HUES64 (cell line): Measurements from ENCODE around the gene PVALB.

Experiments
- H3K27ac ChIP-seq: 2 replicates; pipeline ENCODE4 v1.7.0; 2013; ENCODE audit warnings: low read depth, low read length, inconsistent platforms
- H3K27me3 ChIP-seq: 2 replicates; pipeline ENCODE4 v1.6.1; 2013; ENCODE audit warnings: mild to moderate bottlenecking, low read length; ENCODE audit not compliant: insufficient read depth
- H3K36me3 ChIP-seq: 2 replicates; pipeline ENCODE4 v1.6.1; 2013; ENCODE audit warnings: mild to moderate bottlenecking, low read length; ENCODE audit not compliant: insufficient read depth
- H3K4me1 ChIP-seq: 2 replicates; pipeline ENCODE4 v1.6.1; 2013; ENCODE audit warnings: mild to moderate bottlenecking, low read length, moderate library complexity; ENCODE audit not compliant: insufficient read depth
- H3K4me3 ChIP-seq: 2 replicates; pipeline ENCODE4 v1.5.1; 2013; ENCODE audit warnings: mild to moderate bottlenecking, low read length, moderate library complexity
- H3K9ac ChIP-seq: 2 replicates; pipeline ENCODE4 v1.6.1; 2013; ENCODE audit warnings: mild to moderate bottlenecking, low read depth, low read length
- H3K9me3 ChIP-seq: 2 replicates; pipeline ENCODE4 v1.6.1; 2013; ENCODE audit warnings: low read depth, low read length; ENCODE audit not compliant: insufficient read depth
- WGBS: fragments of 150-250, 120-280 bp; methylation state at CpG from one replicate; pipeline ENCODE4 v1.1.7; 2013; ENCODE audit warnings: missing lambda C conversion rate; 5-methylcytosine and 5-hydroxymethylcytosine counted together

The PVALB gene

GRCh38 chr22:36823186-36823839 is 6.5 kb upstream of the PVALB start:
- no peaks in the 10 kb centered on the region for H3K9me3 ChIP-seq
- H3K27me3 ChIP-seq = peaks cover 20% of the 10 kb centered on the region
- 74% methylated on average over 17 of the region's 17 CpGs for WGBS
- no peak overlapping the region for H3K9ac ChIP-seq
- peaks cover 13% of the 10 kb centered on the region; the same call in 1 of the 2 replicates for H3K4me1 ChIP-seq
- peak overlapping the region; percentile 58; the same call in 1 of the 2 replicates for H3K27ac ChIP-seq
- H3K36me3 ChIP-seq = no peaks in the 10 kb centered on the region
- H3K4me3 ChIP-seq = no peak overlapping the region

- WGBS = 52% methylated on average over 6 of the region's 6 CpGs
- H3K27ac ChIP-seq = no peak overlapping the region; the same call in 1 of the 2 replicates
- H3K4me1 ChIP-seq = peaks cover 13% of the 10 kb centered on the region; the same call in 1 of the 2 replicates
- no peaks in the 10 kb centered on the region for H3K36me3 ChIP-seq
- H3K4me3 ChIP-seq = no peak overlapping the region
- H3K9ac ChIP-seq = no peak overlapping the region
- H3K9me3 ChIP-seq = no peaks in the 10 kb centered on the region
- H3K27me3 ChIP-seq = peaks cover 27% of the 10 kb centered on the region
Measured at GRCh38 chr22:36822581-36822980, 5.7 kb upstream of the PVALB start.

DNA sequence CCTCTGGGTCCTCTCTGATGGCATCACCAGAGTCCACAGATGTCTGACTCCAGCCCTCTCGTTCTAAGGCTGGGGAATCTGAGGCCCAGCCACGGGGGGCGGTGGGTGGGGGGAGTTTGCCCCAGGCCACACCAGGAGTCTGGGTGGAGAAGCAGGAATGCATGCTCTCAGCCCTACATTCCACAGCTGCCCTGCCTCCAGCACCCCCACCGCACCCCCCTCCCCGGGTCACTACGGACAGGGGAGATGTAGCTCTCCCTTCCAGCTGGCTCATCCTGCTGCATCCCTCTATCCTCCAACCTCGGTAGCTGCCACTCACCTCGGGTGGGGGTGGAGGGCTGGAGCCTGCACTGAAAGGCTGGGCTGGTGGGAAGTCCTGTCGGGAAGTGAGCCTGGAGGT is 2.3 kb upstream of the PVALB start:
- Histone ChIP-seq H3K9me3 (no peaks in the 10 kb centered on the region), H3K4me3 (no peak overlapping the region), H3K36me3 (no peaks in the 10 kb centered on the region), H3K27ac (no peak overlapping the region), H3K4me1 (peaks cover 16% of the 10 kb centered on the region; the same call in 1 of the 2 replicates), H3K9ac (no peak overlapping the region), H3K27me3 (peaks cover 62% of the 10 kb centered on the region)
- 41% methylated on average over 8 of the region's 9 CpGs for WGBS

DNA sequence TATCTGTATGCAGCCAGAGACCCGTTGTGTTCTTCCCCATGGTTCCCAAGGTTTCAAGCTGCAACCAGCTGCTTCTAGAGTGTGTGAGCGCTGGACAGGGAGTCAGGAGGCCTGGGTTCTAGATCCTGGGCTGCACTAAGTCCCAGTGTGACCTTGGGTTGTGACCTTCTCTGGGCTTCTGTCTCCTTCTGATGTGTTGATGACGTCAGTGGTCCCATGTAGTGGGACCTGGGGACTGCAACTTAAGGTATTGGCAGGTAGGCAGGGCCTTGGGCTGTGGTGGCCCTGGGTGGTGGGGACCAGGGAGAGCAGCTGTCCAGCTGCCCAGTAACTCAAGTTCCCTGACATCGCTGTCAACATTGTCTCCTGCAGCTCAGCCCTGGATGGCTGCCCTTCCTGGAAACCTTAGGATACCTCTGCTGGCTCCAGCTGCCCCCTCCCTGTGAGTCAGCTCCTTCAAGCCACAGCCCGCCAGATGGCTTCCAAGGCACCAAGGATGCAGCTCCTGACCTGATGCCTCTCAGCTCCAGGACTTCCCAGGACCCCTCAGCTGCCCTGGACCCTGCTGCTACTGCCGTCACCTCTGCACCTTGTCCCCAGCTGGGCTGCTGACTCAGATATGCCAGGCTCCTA is 1.3 kb upstream of the PVALB start:
- Histone ChIP-seq H3K27me3 (peaks cover 69% of the 10 kb centered on the region), H3K4me3 (no peak overlapping the region), H3K36me3 (no peaks in the 10 kb centered on the region), H3K9me3 (no peaks in the 10 kb centered on the region), H3K27ac (no peak overlapping the region), H3K9ac (no peak overlapping the region), H3K4me1 (peaks cover 12% of the 10 kb centered on the region; the same call in 1 of the 2 replicates)
- 82% methylated on average over 6 of the region's 6 CpGs for WGBS

- Histone ChIP-seq H3K27me3 (peaks cover 69% of the 10 kb centered on the region), H3K9me3 (no peaks in the 10 kb centered on the region), H3K27ac (no peak overlapping the region), H3K36me3 (no peaks in the 10 kb centered on the region), H3K4me3 (peak overlapping the region; percentile 61), H3K4me1 (peaks cover 6% of the 10 kb centered on the region; the same call in 1 of the 2 replicates), H3K9ac (no peak overlapping the region)
- WGBS = 41% methylated on average over 5 of the region's 5 CpGs
Measured at GRCh38 chr22:36817525-36817848, 652 bp upstream of the PVALB start.

DNA sequence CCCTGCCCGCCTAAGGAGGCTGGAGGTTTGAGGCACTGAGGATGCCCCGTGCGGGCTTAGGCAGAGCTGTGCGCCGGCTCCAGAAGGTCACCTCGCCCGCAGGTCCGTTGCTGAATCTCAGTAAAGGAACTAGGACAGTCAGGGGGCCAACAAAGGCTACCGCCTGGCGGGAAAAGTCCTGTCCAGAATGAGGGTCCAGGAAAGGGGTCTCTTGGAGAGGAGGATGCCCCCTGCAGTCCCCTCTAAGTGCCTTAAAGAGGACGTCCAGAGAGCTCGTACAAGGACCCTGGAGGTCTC is 548 bp downstream of the PVALB start:
- Histone ChIP-seq H3K4me3 (peak overlapping the region; percentile 61), H3K4me1 (peaks cover 3% of the 10 kb centered on the region; the same call in 1 of the 2 replicates), H3K9ac (peak overlapping the region; percentile 35; the same call in 1 of the 2 replicates), H3K27ac (no peak overlapping the region), H3K36me3 (no peaks in the 10 kb centered on the region), H3K27me3 (peaks cover 69% of the 10 kb centered on the region), H3K9me3 (no peaks in the 10 kb centered on the region)
- 3% methylated on average over 12 of the region's 12 CpGs for WGBS

DNA sequence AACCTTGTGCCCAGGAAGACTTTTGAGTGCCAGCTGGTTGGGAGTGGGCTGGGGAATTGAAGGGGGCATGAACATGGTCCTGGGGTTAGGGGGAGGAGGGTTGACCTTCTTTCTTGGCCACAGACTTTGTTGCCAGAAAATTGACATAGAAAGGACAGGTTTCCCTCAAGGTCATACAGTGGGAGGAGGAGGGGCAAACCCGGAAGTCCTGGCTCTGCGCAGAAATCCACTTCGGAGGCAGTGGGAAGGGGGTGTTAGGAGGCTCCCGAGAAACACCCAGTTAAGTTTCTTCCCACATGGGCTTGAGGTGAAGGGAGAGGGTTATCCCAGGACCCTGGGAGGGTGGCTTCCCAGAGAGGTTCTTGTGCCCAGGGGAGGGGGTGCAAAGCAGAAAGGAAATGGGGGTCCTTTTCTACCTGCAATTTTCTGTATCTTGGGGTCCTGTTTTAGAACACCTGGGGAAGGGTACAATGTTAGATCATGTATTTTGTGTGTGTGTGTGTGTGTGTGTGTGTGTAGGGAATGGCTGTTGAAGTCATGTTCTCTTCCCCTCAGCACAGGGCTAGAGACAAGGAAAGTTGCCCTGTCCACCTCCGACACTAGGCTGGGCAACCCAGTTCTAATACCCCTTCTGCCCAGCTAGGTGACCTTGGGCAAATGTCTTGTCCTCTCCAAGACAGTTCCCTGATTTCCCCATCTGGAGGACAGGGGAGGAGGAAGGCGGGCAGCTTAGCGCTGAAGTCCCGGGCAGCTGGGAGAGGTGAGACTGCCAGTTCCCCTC is 1.1 kb downstream of the PVALB start:
- Histone ChIP-seq H3K4me3 (peak overlapping the region; percentile 61), H3K36me3 (no peaks in the 10 kb centered on the region), H3K27me3 (peaks cover 69% of the 10 kb centered on the region), H3K27ac (no peak overlapping the region), H3K9ac (no peak overlapping the region), H3K9me3 (no peaks in the 10 kb centered on the region), H3K4me1 (peaks cover 3% of the 10 kb centered on the region; the same call in 1 of the 2 replicates)
- WGBS = 50% methylated on average over 8 of the region's 8 CpGs

GRCh38 chr22:36814801-36815200 is 2.0 kb downstream of the PVALB start:
- Histone ChIP-seq H3K4me1 (peaks cover 3% of the 10 kb centered on the region; the same call in 1 of the 2 replicates), H3K27ac (no peak overlapping the region), H3K4me3 (no peak overlapping the region), H3K9ac (no peak overlapping the region), H3K9me3 (no peaks in the 10 kb centered on the region), H3K27me3 (peaks cover 64% of the 10 kb centered on the region), H3K36me3 (no peaks in the 10 kb centered on the region)
- 83% methylated on average over 10 of the region's 10 CpGs for WGBS

DNA sequence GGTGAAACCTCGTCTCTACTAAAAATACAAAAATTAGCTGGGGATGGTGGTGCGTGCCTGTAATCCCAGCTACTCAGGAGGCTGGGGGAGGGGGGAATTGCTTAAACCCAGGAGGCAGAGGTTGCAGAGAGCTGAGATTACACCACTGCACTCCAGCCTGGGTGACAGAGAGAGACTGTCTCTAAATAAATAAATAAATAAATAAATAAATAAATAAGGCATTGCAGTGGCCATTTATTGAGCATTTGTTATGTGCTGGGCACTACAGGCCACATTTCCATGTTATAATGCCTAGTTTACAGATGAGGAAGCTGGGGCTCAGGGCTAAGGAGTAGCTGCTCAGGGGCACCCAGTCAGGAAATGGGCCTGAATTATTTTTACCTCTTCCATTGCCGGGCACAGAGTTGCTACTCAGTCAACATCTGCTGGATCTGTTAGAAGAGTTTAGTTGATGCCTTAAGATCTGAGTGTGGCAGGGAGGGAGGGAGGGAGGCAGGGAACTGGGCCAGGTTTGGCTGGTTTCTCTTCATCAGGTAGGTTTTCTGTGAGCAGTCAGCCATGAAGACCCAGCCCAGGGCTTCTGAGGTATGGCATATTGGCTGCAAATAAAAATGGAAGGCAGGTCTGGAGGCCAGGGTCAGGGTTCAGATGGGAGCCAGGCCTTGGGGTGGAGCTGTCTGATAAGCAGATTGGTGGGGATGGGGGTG is 5.6 kb downstream of the PVALB start:
- 100% methylated on average over 2 of the region's 3 CpGs for WGBS

DNA sequence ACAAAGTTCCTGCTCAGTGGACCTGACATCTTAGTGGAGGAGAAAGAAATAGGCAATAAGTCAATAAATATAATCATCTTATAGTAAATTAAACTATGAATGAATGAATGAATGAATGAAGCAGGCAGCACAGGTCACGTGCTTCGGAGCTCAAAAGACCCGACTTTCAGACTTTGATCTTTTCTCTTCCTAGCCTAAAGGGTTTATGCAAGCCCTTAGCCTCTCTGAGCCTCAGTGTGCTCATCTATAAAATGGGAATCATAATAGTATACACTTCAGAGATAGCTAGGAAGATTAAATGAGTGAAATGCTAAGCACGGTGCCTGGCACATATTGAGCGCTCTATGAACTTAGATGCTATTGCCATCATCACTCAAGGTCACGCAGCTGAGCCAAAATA is 7.5 kb downstream of the PVALB start:
- no peak overlapping the region for H3K9ac ChIP-seq
- no peak overlapping the region for H3K27ac ChIP-seq
- 100% methylated on average over 6 of the region's 6 CpGs for WGBS
- H3K27me3 ChIP-seq = peaks cover 9% of the 10 kb centered on the region
- peaks cover 10% of the 10 kb centered on the region for H3K4me1 ChIP-seq
- no peaks in the 10 kb centered on the region for H3K9me3 ChIP-seq
- no peaks in the 10 kb centered on the region for H3K36me3 ChIP-seq
- no peak overlapping the region for H3K4me3 ChIP-seq

More for the DNA sequence above, 5.6 kb downstream of the PVALB start:
- no peak overlapping the region for H3K4me3 ChIP-seq
- H3K9ac ChIP-seq = no peak overlapping the region
- peaks cover 13% of the 10 kb centered on the region for H3K4me1 ChIP-seq
- no peak overlapping the region for H3K27ac ChIP-seq
- H3K36me3 ChIP-seq = no peaks in the 10 kb centered on the region
- H3K27me3 ChIP-seq = peaks cover 28% of the 10 kb centered on the region
- no peaks in the 10 kb centered on the region for H3K9me3 ChIP-seq
